Skeletal muscle satellite cell (primary cell): ENCODE measurements around the gene CCDC187.

Experiments used
- H3K27me3 ChIP-seq: 2 replicates; pipeline ENCODE4 v1.7.0; 2013; ENCODE audit warnings: low read length; ENCODE audit not compliant: control insufficient read depth, insufficient read depth
- H3K36me3 ChIP-seq: 2 replicates; pipeline ENCODE4 v1.7.0; 2013; ENCODE audit warnings: mild to moderate bottlenecking, control low read depth, low read length; ENCODE audit not compliant: insufficient read depth
- H3K4me1 ChIP-seq: 2 replicates; pipeline ENCODE4 v1.7.0; 2013; ENCODE audit warnings: low read length; ENCODE audit not compliant: control insufficient read depth, insufficient read depth
- H3K4me2 ChIP-seq: 2 replicates; pipeline ENCODE4 v1.7.0; 2013; ENCODE audit warnings: mild to moderate bottlenecking, low read length
- H3K4me3 ChIP-seq: 2 replicates; pipeline ENCODE4 v1.7.0; 2013; ENCODE audit warnings: low read length
- H3K9ac ChIP-seq: 2 replicates; pipeline ENCODE4 v1.7.0; 2013; ENCODE audit warnings: mild to moderate bottlenecking, low read depth, low read length, moderate library complexity
- H3K9me3 ChIP-seq: replicated peaks from 2 replicates; pipeline ENCODE4 v1.7.0; 2013; ENCODE audit warnings: mild to moderate bottlenecking, control low read depth, low read length

CCDC187 gene

DNA sequence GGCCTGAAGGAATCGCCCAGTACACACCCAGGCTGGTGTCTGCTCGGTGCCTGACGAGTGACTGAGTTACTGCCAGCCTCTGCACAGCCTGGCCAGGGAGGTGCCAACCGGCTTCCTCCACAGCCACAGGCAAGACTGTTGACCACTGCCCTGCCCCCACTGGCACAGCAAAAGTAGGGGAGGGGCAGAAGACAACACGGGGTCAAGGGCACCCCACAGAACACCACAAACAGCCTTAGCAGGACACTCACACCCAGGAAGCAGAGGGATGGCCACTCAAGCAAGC is 98.2 kb downstream of the CCDC187 start:
- no peaks in the 10 kb centered on the region for H3K9me3 ChIP-seq
- peaks cover 5% of the 10 kb centered on the region for H3K36me3 ChIP-seq
- no peak overlapping the region for H3K4me3 ChIP-seq
- H3K9ac ChIP-seq, result no peak overlapping the region
- H3K4me2 ChIP-seq, result no peak overlapping the region
- no peaks in the 10 kb centered on the region for H3K4me1 ChIP-seq
- H3K27me3 ChIP-seq, result peaks cover 45% of the 10 kb centered on the region

DNA sequence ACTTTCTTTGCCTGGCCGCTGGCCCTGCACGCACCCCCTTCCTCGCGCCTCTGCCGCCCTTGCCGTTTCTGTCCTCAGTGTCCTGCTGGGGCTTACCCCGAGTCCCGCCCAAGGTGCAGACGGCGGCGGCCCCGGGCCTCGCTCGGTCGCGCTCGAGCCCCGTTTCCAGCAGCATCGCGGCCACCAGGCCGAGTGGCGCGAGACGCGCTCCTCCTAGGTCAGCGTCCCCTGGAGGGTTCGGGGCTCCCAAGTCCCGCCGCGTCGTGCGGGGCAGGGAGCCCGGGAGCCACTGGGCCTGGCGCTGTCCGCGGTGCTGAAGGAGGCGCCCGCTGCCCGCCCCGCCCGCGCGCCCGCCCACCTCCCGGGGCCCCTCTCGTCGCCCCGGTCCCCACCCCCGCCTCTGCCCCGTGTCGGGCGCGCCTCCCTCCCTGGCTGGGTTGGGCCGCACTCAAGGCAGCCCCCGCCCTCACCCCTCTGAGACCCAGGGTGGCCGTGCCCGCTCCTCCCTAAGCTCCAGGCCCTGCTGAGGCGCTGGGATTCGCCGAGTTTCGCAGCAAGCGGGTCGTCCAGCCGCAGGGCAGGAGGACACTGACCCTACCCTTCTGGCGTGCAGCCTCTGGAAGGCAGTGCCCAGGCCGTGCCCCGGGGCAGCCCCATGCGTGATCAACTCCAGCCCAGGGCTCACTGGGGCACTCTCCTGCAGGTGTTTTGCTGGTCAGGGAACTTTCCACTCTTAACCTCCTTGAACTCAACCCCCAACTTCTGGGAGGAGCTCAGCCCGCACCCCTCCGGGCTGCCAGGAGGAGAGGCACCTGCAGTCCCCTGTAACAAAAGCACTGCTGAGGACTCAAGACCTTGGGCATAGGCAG is 98.8 kb downstream of the CCDC187 start, which contains the start of gene LHX3:
Gene LHX3 (minus strand): TSS at position 291 of the 869 bp plus-strand sequence. CDS start 116 bp downstream, at position 175.
- Histone ChIP-seq H3K9me3 (no peaks in the 10 kb centered on the region), H3K27me3 (peaks cover 50% of the 10 kb centered on the region), H3K4me1 (no peaks in the 10 kb centered on the region), H3K9ac (no peak within 1 kb of the TSS), H3K4me3 (no peak within 1 kb of the TSS), H3K4me2 (no peak within 1 kb of the TSS), H3K36me3 (peaks cover 5% of the 10 kb centered on the region)

DNA sequence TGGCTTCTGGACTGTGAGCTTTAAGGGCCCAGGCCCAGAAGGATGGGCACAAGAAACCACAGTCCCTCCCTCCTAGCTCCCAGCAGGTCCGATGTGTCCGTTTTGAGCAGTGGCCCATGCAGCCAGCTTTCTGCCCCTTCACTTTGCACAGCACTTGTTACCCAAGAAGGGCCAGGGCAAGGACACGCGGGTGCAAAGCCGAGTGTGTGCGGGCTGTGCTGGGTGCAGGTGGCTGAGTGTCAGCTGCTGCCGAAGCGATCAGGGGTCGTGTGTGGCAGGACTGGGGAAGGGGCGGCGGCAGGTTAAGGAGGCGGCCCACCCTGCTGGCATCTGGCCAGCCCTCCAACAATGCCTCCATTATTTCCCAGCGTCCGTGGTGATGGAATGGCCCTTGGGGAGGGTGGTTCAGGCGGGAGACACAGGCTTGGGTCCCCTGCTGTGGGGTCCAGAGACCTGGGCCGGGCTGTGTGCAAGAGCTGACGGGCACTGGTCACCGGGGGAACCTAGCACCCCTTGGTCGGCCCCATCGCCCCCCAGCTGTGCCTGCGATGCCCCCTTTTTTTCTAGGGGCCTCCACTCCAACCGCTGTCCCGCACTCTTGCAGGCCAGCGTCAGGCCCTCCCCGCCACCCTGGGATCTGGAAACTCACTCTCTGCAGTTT is 99.6 kb downstream of the CCDC187 start:
- Histone ChIP-seq H3K4me1 (no peaks in the 10 kb centered on the region), H3K36me3 (peaks cover 5% of the 10 kb centered on the region), H3K9ac (no peak overlapping the region), H3K4me2 (no peak overlapping the region), H3K27me3 (peaks cover 58% of the 10 kb centered on the region), H3K4me3 (no peak overlapping the region), H3K9me3 (no peaks in the 10 kb centered on the region)

DNA sequence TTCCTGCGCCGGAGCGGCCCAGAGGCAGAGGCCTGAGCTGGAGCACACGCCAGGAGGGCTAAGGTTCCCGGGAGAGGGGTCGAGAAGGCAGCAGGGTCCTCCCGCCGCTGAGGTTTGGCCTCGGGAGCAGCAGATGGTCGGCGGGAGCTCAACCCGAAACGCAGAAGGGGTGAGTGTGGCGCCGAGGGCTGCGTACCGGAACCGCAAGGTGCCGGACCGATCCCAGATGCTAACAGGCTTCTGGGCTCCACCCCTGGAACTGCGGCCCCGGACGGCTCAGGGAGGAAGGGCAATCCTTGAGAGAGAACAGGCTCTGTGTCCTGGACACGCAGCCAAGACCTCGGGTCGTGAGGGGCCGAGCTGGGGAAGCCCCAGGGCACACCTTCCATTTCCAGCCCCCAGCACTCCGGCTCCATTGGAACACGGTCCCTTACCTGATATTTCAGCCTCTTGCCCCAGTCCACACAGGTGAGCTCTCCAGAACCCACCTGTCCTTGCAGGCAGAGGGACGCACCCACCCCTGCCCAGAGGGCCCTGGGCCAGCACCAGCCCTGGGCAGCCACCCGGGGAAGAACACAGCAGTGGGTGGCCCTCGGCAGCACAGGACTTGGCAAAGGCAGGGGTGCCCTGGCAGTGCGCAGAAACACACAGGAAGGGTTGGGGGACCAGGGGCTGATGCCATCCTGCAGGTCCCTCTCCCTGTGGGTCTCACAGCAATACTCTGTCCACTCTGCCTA is 100.3 kb downstream of the CCDC187 start:
- Histone ChIP-seq H3K36me3 (peaks cover under 1% of the 10 kb centered on the region), H3K27me3 (peaks cover 59% of the 10 kb centered on the region), H3K4me1 (no peaks in the 10 kb centered on the region)

DNA sequence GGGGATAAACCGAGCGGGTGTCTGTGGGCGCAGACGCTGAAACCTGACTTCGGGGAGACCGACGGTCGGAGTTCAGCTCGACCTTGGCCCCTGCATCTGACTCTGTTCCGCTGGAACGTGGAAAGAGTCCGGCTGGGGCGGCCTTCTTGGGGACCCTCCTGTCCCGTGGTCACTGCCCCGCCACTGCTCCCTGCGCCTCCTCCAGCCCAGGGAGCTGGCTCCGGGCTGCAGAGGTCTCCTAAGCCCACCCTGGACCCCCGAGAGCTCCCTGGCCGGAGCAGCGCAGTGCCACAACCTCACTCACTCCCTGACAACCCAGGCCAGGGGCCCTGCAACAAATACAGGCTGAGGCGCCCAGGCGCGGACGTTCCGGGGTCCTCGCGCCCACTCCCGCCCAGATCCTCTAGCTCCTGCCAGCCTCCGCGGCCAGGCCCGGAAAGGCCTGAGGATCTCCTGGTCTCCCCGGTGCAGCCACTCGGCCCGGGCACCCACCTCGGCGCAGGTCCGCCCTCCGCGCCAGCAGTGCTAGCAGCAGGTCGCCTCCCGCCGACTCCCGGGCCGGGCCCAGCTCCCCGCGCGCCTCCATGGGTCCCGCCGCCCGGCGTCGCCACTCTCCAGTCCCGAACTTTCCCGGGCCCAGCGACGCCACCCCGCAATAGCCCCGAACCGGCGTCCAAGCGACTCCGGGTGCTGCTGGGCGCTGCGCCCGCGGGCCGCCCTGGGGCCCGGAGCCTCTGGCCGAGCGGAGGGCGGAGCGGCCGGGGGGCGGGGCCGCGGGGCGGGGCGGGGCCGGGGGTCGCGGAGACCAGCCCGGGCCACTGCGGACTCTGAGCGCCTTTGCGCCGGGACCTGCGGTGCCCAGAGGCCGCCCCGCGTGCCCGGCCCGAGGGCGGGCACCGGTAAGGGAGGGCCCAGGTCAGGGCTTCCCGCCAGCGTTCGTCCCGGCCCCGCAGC is 101.2 kb downstream of the CCDC187 start:
- no peak overlapping the region for H3K9ac ChIP-seq
- H3K4me2 ChIP-seq, result no peak overlapping the region
- H3K9me3 ChIP-seq, result no peaks in the 10 kb centered on the region
- H3K4me1 ChIP-seq, result no peaks in the 10 kb centered on the region
- no peak overlapping the region for H3K4me3 ChIP-seq
- H3K36me3 ChIP-seq, result no peaks in the 10 kb centered on the region
- peaks cover 67% of the 10 kb centered on the region for H3K27me3 ChIP-seq

More for the DNA sequence above, 100.3 kb downstream of the CCDC187 start:
- no peak overlapping the region for H3K4me2 ChIP-seq
- no peak overlapping the region for H3K9ac ChIP-seq
- H3K4me3 ChIP-seq, result no peak overlapping the region
- no peaks in the 10 kb centered on the region for H3K9me3 ChIP-seq

DNA sequence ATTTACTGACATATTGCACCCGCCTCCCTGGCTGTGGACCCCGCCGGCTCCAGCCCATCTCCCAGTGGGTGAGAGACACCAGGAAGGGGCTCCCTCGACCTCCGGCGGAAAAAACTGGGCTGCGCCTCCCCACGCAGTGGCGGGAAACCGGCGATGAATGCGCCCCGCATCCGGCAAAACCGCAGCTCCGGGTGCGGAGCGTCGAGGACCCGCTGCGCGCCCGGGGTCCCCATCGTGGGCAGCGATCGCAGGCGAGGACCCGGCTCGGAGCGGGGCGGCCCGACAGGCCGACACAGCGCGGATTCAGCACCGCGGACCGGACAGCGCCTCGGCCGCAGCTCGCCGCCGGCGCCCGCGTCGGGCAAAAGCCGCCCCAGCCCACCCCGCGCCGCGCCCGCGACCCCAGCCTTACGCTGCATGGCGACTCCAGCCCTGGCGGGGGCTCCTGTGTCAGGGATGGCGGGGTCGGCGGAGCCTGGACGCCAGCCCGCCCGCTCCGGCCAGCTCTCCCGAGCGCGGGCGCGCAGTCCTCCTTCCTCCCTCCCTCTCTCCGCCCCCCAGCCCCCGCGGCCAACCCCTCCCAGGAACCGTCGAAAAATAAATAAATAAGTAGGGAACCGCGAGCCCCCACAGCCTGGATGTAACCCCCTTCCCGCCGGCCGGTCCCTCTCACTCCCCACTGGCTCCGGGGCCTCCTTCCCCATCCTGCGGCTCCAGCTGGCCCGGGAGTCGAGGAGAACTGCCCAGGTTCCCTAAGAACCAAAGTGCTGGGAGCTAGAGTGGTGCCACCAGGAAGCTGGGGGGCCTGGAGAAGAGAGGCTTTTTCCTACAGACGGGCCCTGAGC is 102.1 kb downstream of the CCDC187 start:
- no peaks in the 10 kb centered on the region for H3K4me1 ChIP-seq
- no peaks in the 10 kb centered on the region for H3K9me3 ChIP-seq
- no peak overlapping the region for H3K4me2 ChIP-seq
- H3K36me3 ChIP-seq, result no peaks in the 10 kb centered on the region
- no peak overlapping the region for H3K4me3 ChIP-seq
- peaks cover 75% of the 10 kb centered on the region for H3K27me3 ChIP-seq
- H3K9ac ChIP-seq, result no peak overlapping the region

DNA sequence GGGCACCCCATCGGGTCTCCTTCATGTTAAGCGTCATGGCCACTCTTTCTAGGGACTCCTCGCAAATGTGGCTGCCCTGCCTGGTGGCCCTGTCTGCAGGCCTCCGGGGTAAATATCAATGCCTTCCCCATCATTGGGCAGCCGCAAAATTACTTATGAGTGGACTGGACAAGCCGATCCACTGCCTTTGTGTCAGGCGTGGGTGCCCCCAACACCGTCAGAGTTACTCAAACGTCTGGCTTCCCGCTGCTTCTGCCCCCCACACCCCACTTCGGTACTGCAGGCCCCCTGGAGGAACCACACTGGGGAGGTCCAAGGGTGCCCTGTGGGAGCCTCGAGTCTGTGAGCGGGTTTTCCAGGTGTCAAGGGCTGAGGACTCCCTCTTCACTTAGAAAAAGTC is 102.7 kb downstream of the CCDC187 start:
- H3K4me1 ChIP-seq, result no peaks in the 10 kb centered on the region
- H3K9me3 ChIP-seq, result no peaks in the 10 kb centered on the region
- peaks cover 82% of the 10 kb centered on the region for H3K27me3 ChIP-seq
- H3K36me3 ChIP-seq, result no peaks in the 10 kb centered on the region
- H3K4me2 ChIP-seq, result no peak overlapping the region
- no peak overlapping the region for H3K4me3 ChIP-seq
- no peak overlapping the region for H3K9ac ChIP-seq

DNA sequence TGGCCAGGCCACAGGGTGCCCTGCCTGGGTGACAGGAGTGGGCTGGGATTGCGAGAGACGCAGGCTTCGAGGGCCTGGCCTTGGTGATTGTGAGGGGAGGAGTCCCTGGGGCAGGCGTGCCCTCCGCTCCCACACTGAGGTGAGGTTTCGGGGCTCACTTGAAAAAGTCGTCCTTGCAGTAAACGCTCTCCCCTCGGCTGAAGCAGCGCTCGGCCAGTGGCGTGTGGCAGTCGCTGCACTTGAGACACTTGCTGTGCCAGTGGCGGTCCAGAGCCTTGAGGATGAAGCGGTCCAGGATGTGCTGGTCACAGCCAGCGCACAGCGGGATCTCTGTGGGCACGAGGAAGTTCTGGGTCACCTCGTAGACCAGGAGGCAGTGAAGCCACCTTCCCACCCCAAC is 103.5 kb downstream of the CCDC187 start:
- Histone ChIP-seq H3K36me3 (no peaks in the 10 kb centered on the region), H3K4me3 (no peak overlapping the region), H3K27me3 (peaks cover 85% of the 10 kb centered on the region), H3K4me2 (no peak overlapping the region), H3K4me1 (no peaks in the 10 kb centered on the region), H3K9ac (no peak overlapping the region), H3K9me3 (no peaks in the 10 kb centered on the region)
